ENCODE data around the gene ZNF420. TPM values are rescaled to one million over a fixed set of nuclear protein-coding genes. Genes with fewer than 3 reads are reported as not detected.

Gene ZNF420
- total and polyA plus RNA-seq, 11 donors = 1.7 to 9.3 (median 7.4) TPM

DNA sequence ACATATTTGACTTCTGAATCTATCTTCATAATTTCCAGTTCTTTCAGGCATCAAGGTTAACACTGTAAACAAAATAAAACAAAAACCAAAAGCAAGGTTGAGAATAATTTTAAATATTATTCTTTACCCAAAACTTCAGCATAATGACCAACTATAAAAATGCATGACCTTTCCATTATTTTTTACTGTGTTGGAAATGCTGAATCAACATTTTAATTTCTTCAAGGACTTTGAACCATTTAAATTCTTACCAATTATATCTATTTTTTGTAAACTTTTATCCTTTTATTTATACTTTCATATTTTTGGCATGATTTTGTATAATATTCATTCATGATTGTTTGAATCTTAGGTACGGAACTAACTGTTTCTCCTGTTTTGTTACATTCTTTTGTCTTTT is 87.4 kb downstream of the ZNF420 start:
- Histone ChIP-seq H3K4me3 (no peak overlapping the region), H3K36me3 (peaks cover 0 to 97% (median 73%) of the 10 kb centered on the region in 9 donors), H3K4me1 (no peaks in the 10 kb centered on the region), H3K9me3 (peaks cover 0 to 96% (median 42%) of the 10 kb centered on the region in 12 donors), H3K27ac (no peak overlapping the region), H3K27me3 (no peaks in the 10 kb centered on the region)
- intact Hi-C loops (cut with DNase I) = no loop called here
- TF ChIP-seq POLR2A (IDR thresholded peaks at IDR 0.05) = no peak
- TF ChIP-seq, protein P1, sequence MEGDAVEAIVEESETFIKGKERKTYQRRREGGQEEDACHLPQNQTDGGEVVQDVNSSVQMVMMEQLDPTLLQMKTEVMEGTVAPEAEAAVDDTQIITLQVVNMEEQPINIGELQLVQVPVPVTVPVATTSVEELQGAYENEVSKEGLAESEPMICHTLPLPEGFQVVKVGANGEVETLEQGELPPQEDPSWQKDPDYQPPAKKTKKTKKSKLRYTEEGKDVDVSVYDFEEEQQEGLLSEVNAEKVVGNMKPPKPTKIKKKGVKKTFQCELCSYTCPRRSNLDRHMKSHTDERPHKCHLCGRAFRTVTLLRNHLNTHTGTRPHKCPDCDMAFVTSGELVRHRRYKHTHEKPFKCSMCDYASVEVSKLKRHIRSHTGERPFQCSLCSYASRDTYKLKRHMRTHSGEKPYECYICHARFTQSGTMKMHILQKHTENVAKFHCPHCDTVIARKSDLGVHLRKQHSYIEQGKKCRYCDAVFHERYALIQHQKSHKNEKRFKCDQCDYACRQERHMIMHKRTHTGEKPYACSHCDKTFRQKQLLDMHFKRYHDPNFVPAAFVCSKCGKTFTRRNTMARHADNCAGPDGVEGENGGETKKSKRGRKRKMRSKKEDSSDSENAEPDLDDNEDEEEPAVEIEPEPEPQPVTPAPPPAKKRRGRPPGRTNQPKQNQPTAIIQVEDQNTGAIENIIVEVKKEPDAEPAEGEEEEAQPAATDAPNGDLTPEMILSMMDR (IDR thresholded peaks at IDR 0.05) = no peak
- ATAC-seq (no peak), DNase-seq (no peak)
- WGBS, 4 donors = 93 to 98% (median 97%) methylated on average over 1 of the region's 1 CpG

DNA sequence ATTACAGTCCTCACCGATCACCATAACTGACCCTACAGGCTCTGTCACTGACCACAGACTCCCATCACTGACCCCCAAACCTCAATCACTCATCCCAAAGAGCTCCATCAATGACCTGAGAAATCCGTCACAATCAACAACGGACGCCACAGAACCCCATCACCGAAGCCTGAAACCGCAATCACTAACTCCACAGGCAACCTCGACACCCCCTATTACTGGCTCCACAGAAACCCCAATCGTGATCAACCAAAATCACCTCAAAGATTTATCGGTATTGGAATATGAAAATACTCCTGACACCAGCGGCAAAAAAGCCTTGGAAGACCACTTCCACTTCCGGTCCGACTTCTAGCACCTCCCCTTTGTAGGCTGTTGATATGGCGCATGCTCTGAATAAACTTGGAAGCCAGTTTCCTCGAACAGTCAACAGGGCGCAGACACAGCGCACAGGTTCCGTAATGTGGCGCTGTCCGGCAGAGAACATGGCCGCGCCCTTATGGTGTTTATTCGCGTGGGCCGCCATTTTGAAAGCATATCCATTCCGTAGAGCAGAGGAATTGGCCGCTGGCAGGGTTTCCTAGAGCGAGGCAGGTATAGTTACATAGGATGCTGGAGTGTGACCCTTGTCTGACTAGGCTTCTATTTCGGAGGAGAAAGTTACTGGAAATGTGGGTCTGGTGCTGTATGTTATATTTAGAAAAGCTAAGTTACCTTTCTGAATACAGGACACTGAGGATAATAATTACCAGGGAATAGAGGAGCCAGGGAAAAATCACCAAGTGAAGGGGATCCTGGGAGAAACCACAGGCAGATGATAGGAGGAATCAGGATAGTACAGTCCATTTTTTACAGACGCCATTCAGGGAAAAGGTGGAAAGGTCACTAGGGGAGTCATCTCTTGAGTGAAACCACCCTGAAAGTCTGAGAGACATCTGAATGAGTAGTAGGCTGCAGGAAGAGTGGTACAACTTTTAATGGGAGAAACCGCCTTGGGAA is 94.4 kb downstream of the ZNF420 start, which contains the start of gene ZNF585A:
TSS of gene ZNF585A (minus strand) at position 328 of the 999 bp plus-strand sequence. CDS start 2,785 bp downstream, outside the sequence.
- peak; percentile 100 for ATAC-seq
- peak within 1 kb of the TSS; percentile 49 to 81 (median 68) for H3K4me3 ChIP-seq
- no peaks in the 10 kb centered on the region for H3K27me3 ChIP-seq
- H3K9me3 ChIP-seq = peaks cover 0 to 37% (median 5%) of the 10 kb centered on the region in 12 donors
- peak within 1 kb of the TSS in 11 of 12 donors; percentile 6 to 82 (median 67) for H3K27ac ChIP-seq
- peaks cover 0 to 27% (median 22%) of the 10 kb centered on the region in 9 donors for H3K36me3 ChIP-seq
- intact Hi-C loops (cut with DNase I) = loop anchor here in 6 of 10 donors (1.0 to 10.0 kb wide), 9 partner anchors 38 to 199 kb away; partner anchors contain the start of genes ZNF383 (in 4 of the 6), ZNF420 (in 2 of the 6) and ZNF585B (in 2 of the 6)
- peaks cover 0 to 14% (median 7%) of the 10 kb centered on the region in 12 donors for H3K4me1 ChIP-seq
- 5% methylated on average over 30 of the region's 30 CpGs for WGBS, 4 donors
- peak; percentile 93 to 95 (median 93) for DNase-seq
- TF ChIP-seq POLR2A (IDR thresholded peaks at IDR 0.05) = peak in 1 of 2 donors; percentile 32
- TF ChIP-seq, protein P1 (IDR thresholded peaks at IDR 0.05) = peak in 7 of 12 donors; percentile 21 to 59 (median 34)

Other genes with a start within 250 kb of the ZNF420 start
- gene ZNF790, start 240.0 kb upstream of the ZNF420 start, total RNA-seq = 10 to 100 TPM in 2 of 9 donors, 1 to 10 TPM in 7; 3.4 to 13.0 (median 8.5) TPM
- 1 to 10 TPM; 3.7 to 4.6 TPM for gene ZNF790, start 240.0 kb upstream of the ZNF420 start, polyA plus RNA-seq
- gene ZNF345, start 227.6 kb upstream of the ZNF420 start, total RNA-seq = 1 to 10 TPM in 8 of 9 donors, under 1 TPM in 1; 0.64 to 5.9 (median 4.3) TPM
- 1 to 10 TPM; 1.6 to 2.5 TPM for gene ZNF345, start 227.6 kb upstream of the ZNF420 start, polyA plus RNA-seq
- gene ZNF829, start 162.1 kb upstream of the ZNF420 start, total RNA-seq = 1 to 10 TPM; 1.3 to 3.5 (median 2.5) TPM
- gene ZNF829, start 162.1 kb upstream of the ZNF420 start, polyA plus RNA-seq = 1 to 10 TPM in 1 of 2 donors, under 1 TPM in 1; 0.76 to 1.4 TPM
- 10 to 100 TPM in 3 of 9 donors, 1 to 10 TPM in 6; 6.6 to 12.1 (median 9.4) TPM for gene ZNF568, start 162.1 kb upstream of the ZNF420 start, total RNA-seq
- gene ZNF568, start 162.1 kb upstream of the ZNF420 start, polyA plus RNA-seq = 1 to 10 TPM; 3.7 to 5.8 TPM
- 10 to 100 TPM in 7 of 9 donors, 1 to 10 TPM in 2; 6.5 to 14.8 (median 11.3) TPM for gene ZNF585A, start 94.3 kb downstream of the ZNF420 start, total RNA-seq
- gene ZNF585A, start 94.3 kb downstream of the ZNF420 start, polyA plus RNA-seq = 10 to 100 TPM; 14.7 to 22.2 TPM
- gene ZNF585B, start 132.1 kb downstream of the ZNF420 start, total RNA-seq = 10 to 100 TPM in 7 of 9 donors, 1 to 10 TPM in 2; 8.5 to 18.4 (median 11.8) TPM
- gene ZNF585B, start 132.1 kb downstream of the ZNF420 start, polyA plus RNA-seq = 1 to 10 TPM; 5.6 to 7.0 TPM
- 10 to 100 TPM in 2 of 9 donors, 1 to 10 TPM in 7; 4.8 to 13.8 (median 9.2) TPM for gene ZNF383, start 139.8 kb downstream of the ZNF420 start, total RNA-seq
- 1 to 10 TPM; 4.2 to 4.9 TPM for gene ZNF383, start 139.8 kb downstream of the ZNF420 start, polyA plus RNA-seq

Measured in heart left ventricle (tissue), 16 donors.